ENCODE measurements around the gene SHLD2.
"Not testable (repeated sequence)": the region's sequence is repeated elsewhere in the genome, so short reads cannot be mapped to it uniquely, and the experiment has no call there.

Gene SHLD2

DNA sequence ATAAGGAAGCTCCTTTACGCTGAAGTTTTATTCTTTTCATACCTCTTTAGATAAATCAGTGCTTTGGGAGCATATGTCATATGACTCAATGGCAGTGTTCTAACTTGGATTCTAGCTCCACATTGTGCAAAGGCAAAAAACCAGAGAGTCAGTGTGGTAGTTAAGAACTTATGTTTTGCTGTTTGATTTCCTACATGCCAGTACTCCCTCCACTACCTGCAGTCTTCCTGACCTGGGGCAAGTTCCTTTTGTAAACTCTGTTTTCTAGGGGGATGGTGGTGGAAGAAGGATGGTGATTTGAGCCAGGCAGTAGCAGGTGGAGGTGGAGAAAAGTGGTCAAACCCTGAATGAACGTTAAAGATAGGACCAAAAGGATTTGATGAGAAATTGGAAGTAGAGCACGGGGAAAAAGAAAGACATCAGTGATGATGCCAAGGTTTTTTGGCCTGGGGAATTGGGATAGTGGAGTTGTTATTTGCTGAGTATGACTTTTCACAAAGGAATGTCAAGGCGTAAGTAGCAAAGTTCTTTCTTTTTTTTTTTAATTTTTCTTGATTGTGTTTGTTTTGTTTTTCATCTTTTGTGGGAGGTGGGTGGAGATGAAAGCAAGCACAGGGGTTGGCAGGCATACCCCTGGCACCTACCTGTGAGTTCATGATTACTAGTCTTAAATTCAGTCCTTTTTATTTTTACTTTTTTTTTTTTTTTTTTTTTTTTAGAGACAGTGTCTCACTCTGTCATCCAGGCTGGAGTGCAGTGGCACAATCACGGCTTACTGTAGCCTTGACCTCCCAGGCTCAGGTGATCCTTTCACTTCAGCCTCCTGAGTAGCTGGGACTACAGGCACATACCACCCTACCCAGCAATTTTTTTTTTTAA, 47.5 kb downstream of the SHLD2 start:
- in situ Hi-C loops (cut with MboI; ENCODE audit: low sequenced_read_pairs); H3K4me1 ChIP-seq; H3K4me3 ChIP-seq; H3K27me3 ChIP-seq (ENCODE audit: low read depth); H3K9me3 ChIP-seq; DNase-seq (ENCODE audit: low spot score in 2 of 2); H3K36me3 ChIP-seq (replicated peaks): not testable (repeated sequence)

DNA sequence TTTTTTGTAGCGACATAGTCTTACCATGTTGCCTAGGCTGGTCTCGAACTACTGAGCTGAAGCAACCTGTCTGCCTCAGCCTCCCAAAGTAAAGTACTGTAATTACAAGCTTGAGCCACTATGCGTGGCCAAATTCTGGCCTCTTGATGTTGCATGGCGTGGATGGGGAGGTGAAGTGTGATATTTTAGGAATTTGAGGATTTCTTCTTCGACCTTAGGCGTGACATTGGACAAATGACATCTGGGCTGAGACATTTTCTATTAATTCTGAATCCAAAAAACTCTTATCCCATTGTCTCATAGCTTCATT, 48.1 kb downstream of the SHLD2 start:
- H3K9me3 ChIP-seq; in situ Hi-C loops (cut with MboI; ENCODE audit: low sequenced_read_pairs); H3K4me1 ChIP-seq: not testable (repeated sequence)

DNA sequence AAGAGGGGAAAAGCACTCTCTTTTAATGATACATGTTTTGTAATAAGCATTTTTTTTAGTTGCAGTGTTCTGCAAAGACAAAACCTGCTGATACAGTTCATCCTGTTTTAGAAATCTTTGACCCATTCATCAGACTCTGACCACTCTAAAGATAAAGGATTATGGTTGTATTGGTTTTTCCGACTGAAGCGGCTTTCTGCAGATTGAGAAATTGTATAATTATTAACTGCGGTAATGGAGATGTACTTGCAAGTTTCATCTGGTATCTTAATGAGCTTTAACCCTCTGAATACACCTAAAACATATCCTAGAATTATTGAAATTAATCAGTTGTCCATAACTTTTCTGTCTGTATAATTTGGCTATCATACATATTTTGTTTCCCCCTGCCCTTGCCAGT, 50.6 kb downstream of the SHLD2 start:
- in situ Hi-C loops (cut with MboI; ENCODE audit: low sequenced_read_pairs), result not testable (repeated sequence)

More for the DNA sequence above, 48.1 kb downstream of the SHLD2 start:
- not testable (repeated sequence) for DNase-seq (ENCODE audit: low spot score in 2 of 2); H3K36me3 ChIP-seq (replicated peaks); H3K4me3 ChIP-seq; H3K27me3 ChIP-seq (ENCODE audit: low read depth)

DNA sequence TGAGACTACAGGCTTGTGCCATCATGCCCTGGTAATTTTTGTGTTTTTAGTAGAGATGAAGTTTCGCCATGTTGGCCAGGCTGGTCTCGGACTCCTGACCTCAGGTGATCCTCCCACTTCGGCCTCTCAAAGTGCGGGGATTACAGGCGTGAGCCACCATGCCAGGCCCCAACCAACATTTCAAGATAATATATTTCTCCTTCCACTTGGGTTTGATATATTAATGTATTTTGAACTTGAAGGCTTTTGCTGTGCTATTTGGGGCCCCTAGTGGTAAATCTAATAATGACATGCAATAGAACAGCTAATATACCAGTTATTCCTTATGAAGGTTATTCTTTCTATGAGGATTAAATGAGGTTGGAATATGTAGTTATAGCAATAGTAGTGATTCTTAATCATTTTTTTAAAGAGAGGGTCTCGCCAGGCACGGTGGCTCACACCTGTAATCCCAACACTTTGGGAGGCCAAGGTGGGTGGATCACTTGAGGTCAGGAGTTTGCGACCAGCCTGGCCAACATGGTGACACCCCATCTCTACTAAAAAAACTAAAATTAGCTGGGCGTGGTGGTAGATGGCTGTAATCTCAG, 54.1 kb downstream of the SHLD2 start:
- DNase-seq (ENCODE audit: low spot score in 2 of 2); in situ Hi-C loops (cut with MboI; ENCODE audit: low sequenced_read_pairs); H3K27me3 ChIP-seq (ENCODE audit: low read depth); H3K36me3 ChIP-seq (replicated peaks); H3K9me3 ChIP-seq; H3K4me3 ChIP-seq; H3K4me1 ChIP-seq: not testable (repeated sequence)

More for the DNA sequence above, 50.6 kb downstream of the SHLD2 start:
- H3K4me1 ChIP-seq; H3K4me3 ChIP-seq; H3K9me3 ChIP-seq; H3K27me3 ChIP-seq (ENCODE audit: low read depth); H3K36me3 ChIP-seq (replicated peaks); DNase-seq (ENCODE audit: low spot score in 2 of 2): not testable (repeated sequence)

DNA sequence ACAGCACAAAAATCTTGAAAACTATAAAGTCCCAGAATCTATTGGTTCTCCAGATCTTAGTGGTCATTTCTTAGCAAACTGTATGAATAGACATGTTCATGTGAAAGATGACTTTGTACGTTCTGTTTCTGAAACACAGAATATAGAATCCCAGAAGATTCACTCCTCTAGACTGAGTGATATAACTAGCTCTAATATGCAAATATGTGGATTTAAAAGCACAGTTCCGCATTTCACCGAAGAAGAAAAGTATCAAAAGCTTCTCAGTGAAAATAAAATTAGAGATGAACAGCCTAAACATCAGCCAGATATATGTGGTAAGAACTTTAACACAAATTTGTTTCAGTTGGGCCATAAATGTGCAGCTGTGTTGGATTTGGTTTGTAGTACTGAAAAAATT, 56.5 kb downstream of the SHLD2 start:
- H3K4me3 ChIP-seq; H3K36me3 ChIP-seq (replicated peaks); H3K4me1 ChIP-seq; DNase-seq (ENCODE audit: low spot score in 2 of 2); H3K9me3 ChIP-seq; H3K27me3 ChIP-seq (ENCODE audit: low read depth); in situ Hi-C loops (cut with MboI; ENCODE audit: low sequenced_read_pairs): not testable (repeated sequence)

DNA sequence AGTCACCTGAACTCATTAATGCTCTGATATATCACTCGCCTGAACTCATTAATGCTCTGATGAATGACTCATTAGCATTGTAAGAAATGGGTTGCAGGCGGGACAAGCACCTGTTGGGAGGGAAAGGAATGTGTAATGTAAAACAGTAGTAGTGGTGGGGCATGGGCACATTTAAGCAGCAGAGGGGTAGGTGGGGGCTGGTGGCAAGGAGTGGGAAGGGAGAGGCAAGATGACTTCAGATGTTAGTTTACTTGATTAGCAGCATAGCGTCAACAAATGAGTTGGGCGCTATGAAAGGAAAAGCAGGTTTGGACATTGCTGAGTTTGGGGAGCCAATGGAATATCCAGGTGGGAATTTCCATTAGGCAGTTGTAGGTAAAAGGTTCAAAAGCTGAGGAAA, 61.8 kb downstream of the SHLD2 start:
- H3K4me1 ChIP-seq; H3K9me3 ChIP-seq; H3K4me3 ChIP-seq; H3K36me3 ChIP-seq (replicated peaks); H3K27me3 ChIP-seq (ENCODE audit: low read depth); in situ Hi-C loops (cut with MboI; ENCODE audit: low sequenced_read_pairs); DNase-seq (ENCODE audit: low spot score in 2 of 2): not testable (repeated sequence)

DNA sequence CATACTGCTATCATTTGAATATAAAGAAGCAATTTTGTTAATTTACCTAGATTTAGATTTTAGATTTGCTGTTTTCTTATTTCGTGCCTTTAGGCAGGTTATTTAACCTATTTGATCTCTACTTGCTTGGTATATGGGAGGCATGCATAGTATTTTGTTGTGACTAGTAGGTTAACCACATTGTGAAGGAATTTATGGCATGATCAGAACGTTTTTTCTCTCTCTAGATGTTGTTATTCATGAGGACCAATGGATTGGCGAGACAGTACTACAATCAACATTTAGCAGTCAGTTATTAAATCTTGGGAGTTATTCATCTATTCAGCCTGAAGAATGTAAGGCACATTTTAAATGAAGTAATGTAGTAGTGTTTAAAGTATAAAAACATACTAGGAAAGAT, 62.8 kb downstream of the SHLD2 start:
- H3K4me3 ChIP-seq; H3K27me3 ChIP-seq (ENCODE audit: low read depth); in situ Hi-C loops (cut with MboI; ENCODE audit: low sequenced_read_pairs); H3K36me3 ChIP-seq (replicated peaks); H3K4me1 ChIP-seq; DNase-seq (ENCODE audit: low spot score in 2 of 2); H3K9me3 ChIP-seq: not testable (repeated sequence)

DNA sequence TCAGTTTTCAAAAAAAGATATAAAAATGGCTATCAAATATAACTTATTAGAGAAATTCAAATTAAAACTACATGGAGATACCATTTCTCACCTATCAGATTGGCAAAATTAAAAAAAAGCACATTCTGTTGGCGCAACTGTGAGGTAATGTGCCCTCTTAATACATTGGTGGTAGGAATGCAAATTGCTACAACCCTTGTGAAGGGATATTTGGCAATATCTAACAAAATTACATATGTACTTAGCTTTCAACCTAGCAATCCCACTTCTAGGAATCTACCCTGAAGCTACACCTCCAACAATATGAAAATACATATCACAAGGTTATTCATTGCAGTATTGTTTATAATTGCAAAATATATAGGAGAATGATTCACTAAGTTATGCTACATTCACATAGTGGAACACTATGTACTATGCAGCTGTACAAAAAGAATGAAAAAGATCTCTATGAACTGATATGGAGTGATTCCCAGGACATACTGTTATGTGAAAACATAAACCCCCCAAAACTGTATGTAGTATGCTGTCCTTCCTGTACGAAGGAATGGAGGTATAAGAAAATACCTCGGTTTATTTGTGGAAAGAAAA, 67.8 kb downstream of the SHLD2 start:
- H3K4me3 ChIP-seq; H3K36me3 ChIP-seq (replicated peaks); DNase-seq (ENCODE audit: low spot score in 2 of 2); H3K4me1 ChIP-seq; H3K9me3 ChIP-seq; H3K27me3 ChIP-seq (ENCODE audit: low read depth); in situ Hi-C loops (cut with MboI; ENCODE audit: low sequenced_read_pairs): not testable (repeated sequence)

DNA sequence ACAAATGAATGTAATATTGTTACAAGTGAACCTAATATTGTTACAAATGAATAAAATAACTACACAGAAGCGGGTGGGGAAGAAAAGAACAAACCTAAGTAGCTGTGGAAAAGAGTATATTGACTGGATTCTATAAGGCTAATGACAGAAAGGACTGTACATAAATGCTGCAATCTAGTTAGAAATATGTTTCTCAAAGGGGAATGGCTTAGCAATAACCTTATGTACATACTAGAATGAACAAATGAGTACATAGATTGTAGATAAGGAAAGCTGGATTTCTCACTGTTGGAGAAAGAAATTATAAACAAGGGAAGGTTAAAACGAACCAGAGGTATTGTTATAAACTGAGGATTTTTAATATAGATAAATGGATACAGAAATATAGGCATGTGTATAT, 68.4 kb downstream of the SHLD2 start:
- DNase-seq (ENCODE audit: low spot score in 2 of 2); H3K36me3 ChIP-seq (replicated peaks); H3K9me3 ChIP-seq; H3K27me3 ChIP-seq (ENCODE audit: low read depth); H3K4me1 ChIP-seq; in situ Hi-C loops (cut with MboI; ENCODE audit: low sequenced_read_pairs); H3K4me3 ChIP-seq: not testable (repeated sequence)

DNA sequence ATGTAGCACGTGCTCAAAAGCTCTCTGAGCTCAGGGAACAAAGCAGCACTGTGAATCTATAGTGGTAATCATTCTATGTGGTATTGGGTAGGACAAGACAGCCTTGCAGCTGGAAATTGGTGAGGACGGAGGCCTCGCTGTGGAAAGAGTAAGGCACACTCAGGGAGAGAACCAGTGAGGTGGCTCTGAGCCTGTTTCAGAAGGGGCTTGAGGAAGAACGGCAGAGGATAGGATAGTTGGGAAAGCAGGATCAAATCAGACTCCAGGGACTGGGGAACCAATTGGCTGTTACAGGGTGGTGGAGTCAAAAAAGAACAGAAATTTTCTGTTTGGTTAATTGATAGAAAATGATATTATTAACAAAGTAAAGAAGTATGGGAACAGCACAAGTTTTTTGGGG, 74.9 kb downstream of the SHLD2 start:
- H3K9me3 ChIP-seq, result not testable (repeated sequence)

DNA sequence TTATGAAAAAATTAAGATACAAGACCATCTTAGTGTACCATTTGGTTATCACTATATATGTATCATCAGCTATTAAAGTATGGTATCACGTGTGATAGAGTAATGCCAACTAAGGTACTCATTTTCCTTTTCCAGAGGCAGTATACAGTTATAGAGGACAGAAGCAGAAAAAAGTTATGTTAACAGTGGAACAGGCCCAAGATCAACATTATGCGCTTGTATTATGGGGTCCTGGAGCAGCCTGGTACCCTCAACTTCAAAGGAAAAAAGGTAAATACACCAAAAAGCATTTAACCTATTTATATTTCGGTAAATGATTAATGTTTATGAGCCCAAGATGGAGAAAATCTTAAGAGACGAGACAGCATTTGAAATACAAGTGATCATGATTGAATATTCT, 75.7 kb downstream of the SHLD2 start:
- H3K9me3 ChIP-seq; H3K36me3 ChIP-seq (replicated peaks); H3K4me3 ChIP-seq; DNase-seq (ENCODE audit: low spot score in 2 of 2); in situ Hi-C loops (cut with MboI; ENCODE audit: low sequenced_read_pairs); H3K4me1 ChIP-seq; H3K27me3 ChIP-seq (ENCODE audit: low read depth): not testable (repeated sequence)

More for the DNA sequence above, 74.9 kb downstream of the SHLD2 start:
- in situ Hi-C loops (cut with MboI; ENCODE audit: low sequenced_read_pairs); H3K4me1 ChIP-seq; H3K4me3 ChIP-seq; H3K36me3 ChIP-seq (replicated peaks); DNase-seq (ENCODE audit: low spot score in 2 of 2); H3K27me3 ChIP-seq (ENCODE audit: low read depth): not testable (repeated sequence)

DNA sequence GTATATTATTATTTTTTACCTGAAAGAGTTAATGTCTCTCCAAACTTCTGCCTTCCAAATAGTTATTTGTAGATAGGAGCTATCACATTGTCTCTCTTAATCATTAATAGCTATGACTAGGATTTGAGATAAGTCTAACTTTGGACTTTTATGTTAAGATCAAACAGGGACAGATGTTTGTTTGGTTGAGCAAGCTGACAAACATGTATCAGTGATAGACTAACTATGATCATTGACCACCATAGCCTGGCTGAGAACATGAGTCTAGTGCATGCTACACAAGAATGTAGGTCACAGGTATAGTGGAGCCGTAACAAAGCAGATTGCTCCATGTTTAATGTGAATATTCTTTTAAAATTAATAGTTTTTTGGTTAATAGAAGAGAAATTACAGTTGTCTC, 76.7 kb downstream of the SHLD2 start:
- H3K4me1 ChIP-seq; H3K27me3 ChIP-seq (ENCODE audit: low read depth); H3K9me3 ChIP-seq; H3K4me3 ChIP-seq; DNase-seq (ENCODE audit: low spot score in 2 of 2); in situ Hi-C loops (cut with MboI; ENCODE audit: low sequenced_read_pairs); H3K36me3 ChIP-seq (replicated peaks): not testable (repeated sequence)

DNA sequence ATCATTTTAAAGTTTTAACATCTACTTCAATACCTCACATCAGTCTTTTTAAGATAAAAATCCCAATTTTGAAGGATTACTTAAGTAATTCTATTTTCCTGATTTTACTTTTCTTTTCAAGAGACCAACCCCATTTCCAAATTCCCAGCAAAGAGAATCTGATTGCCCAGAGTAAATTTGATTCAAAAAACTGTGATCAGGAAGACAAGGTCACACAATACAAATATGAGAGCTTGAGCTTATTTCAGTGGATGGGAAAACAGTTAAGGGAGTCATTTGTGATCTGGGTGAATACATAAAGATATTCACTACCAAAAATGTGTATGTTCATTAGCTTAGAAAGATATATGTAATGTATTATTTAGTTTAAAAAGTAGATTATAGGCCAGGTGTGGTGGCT, 77.2 kb downstream of the SHLD2 start:
- H3K4me1 ChIP-seq; H3K36me3 ChIP-seq (replicated peaks); H3K4me3 ChIP-seq; DNase-seq (ENCODE audit: low spot score in 2 of 2); H3K9me3 ChIP-seq; in situ Hi-C loops (cut with MboI; ENCODE audit: low sequenced_read_pairs); H3K27me3 ChIP-seq (ENCODE audit: low read depth): not testable (repeated sequence)

DNA sequence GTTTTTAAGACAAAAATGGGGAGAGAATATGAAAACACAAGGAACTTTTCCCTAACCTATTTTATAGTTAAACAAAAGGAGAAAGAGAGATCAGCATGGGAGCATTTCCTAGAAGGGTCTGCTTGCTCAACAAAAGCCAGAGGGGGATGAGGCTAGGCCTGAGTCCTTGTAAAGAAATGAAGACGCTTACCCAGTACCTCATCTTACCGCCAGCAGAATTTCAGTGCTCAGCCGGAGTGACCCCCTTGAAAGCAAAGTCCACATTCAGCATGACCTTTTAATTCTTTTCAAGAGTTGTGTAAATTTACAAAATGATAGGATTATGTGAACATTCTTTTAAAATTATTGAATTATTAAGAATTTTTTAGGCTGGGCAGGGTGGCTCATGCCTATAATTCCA, 82.6 kb downstream of the SHLD2 start:
- H3K4me1 ChIP-seq; H3K36me3 ChIP-seq (replicated peaks); H3K9me3 ChIP-seq; in situ Hi-C loops (cut with MboI; ENCODE audit: low sequenced_read_pairs); H3K27me3 ChIP-seq (ENCODE audit: low read depth); H3K4me3 ChIP-seq; DNase-seq (ENCODE audit: low spot score in 2 of 2): not testable (repeated sequence)

All from HAP-1 (cell line).